Endothelial cell (in vitro differentiated cells): ENCODE data around the gene MT1B. TPM values are rescaled to one million over a fixed set of nuclear protein-coding genes. Genes with fewer than 3 reads are reported as not detected.
A peak's percentile ranks its signal among the peaks of the same experiment; 100 is the strongest.
"Not testable (repeated sequence)": the region's sequence is repeated elsewhere in the genome, so short reads cannot be mapped to it uniquely, and the experiment has no call there.

Experiments
- DNase-seq: peaks from one replicate; pipeline ENCODE4 v3.0.0; 2021; ENCODE audit warnings: low spot score
- H3K27ac Mint-ChIP-seq: one replicate; pipeline ENCODE4 v1.8.0; 2021; ENCODE audit warnings: mixed read lengths, inconsistent platforms; ENCODE audit not compliant: unreplicated experiment
- H3K27me3 Mint-ChIP-seq: one replicate; pipeline ENCODE4 v1.8.0; 2021; ENCODE audit warnings: mild to moderate bottlenecking, moderate library complexity, mixed read lengths, inconsistent platforms; ENCODE audit not compliant: unreplicated experiment
- H3K36me3 Mint-ChIP-seq: one replicate; pipeline ENCODE4 v1.8.0; 2021; ENCODE audit warnings: mild to moderate bottlenecking, low read depth, mixed read lengths, inconsistent platforms; ENCODE audit not compliant: unreplicated experiment
- H3K4me1 Mint-ChIP-seq: one replicate; pipeline ENCODE4 v1.8.0; 2021; ENCODE audit warnings: mild to moderate bottlenecking, mixed read lengths, inconsistent platforms; ENCODE audit not compliant: unreplicated experiment
- H3K4me3 Mint-ChIP-seq: one replicate; pipeline ENCODE4 v1.8.0; 2021; ENCODE audit warnings: mild to moderate bottlenecking, mixed read lengths, inconsistent platforms; ENCODE audit not compliant: unreplicated experiment
- H3K9me3 Mint-ChIP-seq: one replicate; pipeline ENCODE4 v1.8.0; 2021; ENCODE audit warnings: mixed read lengths, inconsistent platforms; ENCODE audit not compliant: unreplicated experiment
- CTCF ChIP-seq: fragments of 200-600 bp; sonication (generic); IDR thresholded peaks from one replicate; pipeline ENCODE4 v1.5.0; 2021; ENCODE audit warnings: antibody characterized with exemption; ENCODE audit not compliant: unreplicated experiment
- total RNA-seq: library from RNA; stranded (reverse); fragmentation: NEBNext Ultra II Directional; extraction: Animal tissue kit (Norgen Biotek cat#: 25700); gene quantifications from one replicate; pipeline ENCODE4 v1.2.1, GENCODE V29; 2021; ENCODE audit not compliant: unreplicated experiment

The MT1B gene
- total RNA-seq, 1 donor from 2014 or later, result not detected

- Mint-ChIP-seq H3K4me1 (peaks cover 14% of the 10 kb centered on the region), H3K4me3 (no peak overlapping the region), H3K9me3 (no peaks in the 10 kb centered on the region), H3K27ac (no peak overlapping the region), H3K27me3 (peaks cover 45% of the 10 kb centered on the region), H3K36me3 (peaks cover 7% of the 10 kb centered on the region)
- DNase-seq, result no peak
- TF ChIP-seq CTCF, result no peak
Observed at GRCh38 chr16:56672761-56673536, 21.3 kb downstream of the MT1B start.

GRCh38 chr16:56673921-56674320 is 22.2 kb downstream of the MT1B start:
- DNase-seq, result peak; percentile 42
- peaks cover 36% of the 10 kb centered on the region for H3K27me3 Mint-ChIP-seq
- no peaks in the 10 kb centered on the region for H3K9me3 Mint-ChIP-seq
- no peak overlapping the region for H3K27ac Mint-ChIP-seq
- peaks cover 1% of the 10 kb centered on the region for H3K36me3 Mint-ChIP-seq
- no peak overlapping the region for H3K4me3 Mint-ChIP-seq
- H3K4me1 Mint-ChIP-seq, result peaks cover 7% of the 10 kb centered on the region
- TF ChIP-seq CTCF, result peak; percentile 44

- H3K4me3 Mint-ChIP-seq, H3K27ac Mint-ChIP-seq, H3K36me3 Mint-ChIP-seq, DNase-seq, H3K4me1 Mint-ChIP-seq, H3K9me3 Mint-ChIP-seq: not testable (repeated sequence)
- peaks cover 32% of the 10 kb centered on the region for H3K27me3 Mint-ChIP-seq
Observed at GRCh38 chr16:56674570-56674969, 22.9 kb downstream of the MT1B start.

- H3K27ac Mint-ChIP-seq, result no peak overlapping the region
- no peaks in the 10 kb centered on the region for H3K36me3 Mint-ChIP-seq
- no peak for TF ChIP-seq CTCF
- peaks cover 4% of the 10 kb centered on the region for H3K4me1 Mint-ChIP-seq
- no peak for DNase-seq
- peaks cover 24% of the 10 kb centered on the region for H3K27me3 Mint-ChIP-seq
- H3K4me3 Mint-ChIP-seq, result no peak overlapping the region
- no peaks in the 10 kb centered on the region for H3K9me3 Mint-ChIP-seq
Observed at GRCh38 chr16:56675685-56676210, 24.1 kb downstream of the MT1B start.

GRCh38 chr16:56677474-56677873 is 25.8 kb downstream of the MT1B start:
- H3K9me3 Mint-ChIP-seq, result no peaks in the 10 kb centered on the region
- peaks cover 27% of the 10 kb centered on the region for H3K27me3 Mint-ChIP-seq
- H3K4me3 Mint-ChIP-seq, result no peak overlapping the region
- H3K36me3 Mint-ChIP-seq, result peaks cover 6% of the 10 kb centered on the region
- H3K4me1 Mint-ChIP-seq, result peaks cover 9% of the 10 kb centered on the region
- TF ChIP-seq CTCF, result no peak
- no peak overlapping the region for H3K27ac Mint-ChIP-seq
- DNase-seq, result no peak
